Mesodermal cell (in vitro differentiated cells): Measurements from ENCODE around the gene ZCCHC7.

ENCODE experiments used
- H3K27ac ChIP-seq: 2 replicates; pipeline ENCODE4 v1.7.0; 2013; ENCODE audit warnings: mild to moderate bottlenecking, low read depth, low read length, moderate library complexity; ENCODE audit not compliant: severe bottlenecking
- H3K36me3 ChIP-seq: 2 replicates; pipeline ENCODE4 v1.7.1; 2013; ENCODE audit warnings: mild to moderate bottlenecking, low read length, moderate library complexity; ENCODE audit not compliant: control insufficient read depth, insufficient read depth
- H3K4me1 ChIP-seq: one replicate; pipeline ENCODE4 v1.7.1; 2013; ENCODE audit warnings: mild to moderate bottlenecking, low read length; ENCODE audit not compliant: insufficient read depth, control insufficient read depth, poor library complexity, severe bottlenecking
- H3K4me3 ChIP-seq: 2 replicates; pipeline ENCODE4 v1.7.0; 2013; ENCODE audit warnings: low read length, control low read depth, mild to moderate bottlenecking; ENCODE audit not compliant: insufficient read depth, poor library complexity, severe bottlenecking; ENCODE audit errors: extremely low read depth
- H3K9me3 ChIP-seq: 2 replicates; pipeline ENCODE4 v1.7.1; 2013; ENCODE audit warnings: mild to moderate bottlenecking, low read length, moderate library complexity; ENCODE audit not compliant: control insufficient read depth
- WGBS, 2 experiments: methylation state at CpG; one replicate each; pipeline ENCODE4 v1.1.5; 2013; ENCODE audit warnings: missing lambda C conversion rate in 2 of 2; ENCODE audit not compliant: insufficient coverage in 2 of 2; 5-methylcytosine and 5-hydroxymethylcytosine counted together

ZCCHC7 gene

DNA sequence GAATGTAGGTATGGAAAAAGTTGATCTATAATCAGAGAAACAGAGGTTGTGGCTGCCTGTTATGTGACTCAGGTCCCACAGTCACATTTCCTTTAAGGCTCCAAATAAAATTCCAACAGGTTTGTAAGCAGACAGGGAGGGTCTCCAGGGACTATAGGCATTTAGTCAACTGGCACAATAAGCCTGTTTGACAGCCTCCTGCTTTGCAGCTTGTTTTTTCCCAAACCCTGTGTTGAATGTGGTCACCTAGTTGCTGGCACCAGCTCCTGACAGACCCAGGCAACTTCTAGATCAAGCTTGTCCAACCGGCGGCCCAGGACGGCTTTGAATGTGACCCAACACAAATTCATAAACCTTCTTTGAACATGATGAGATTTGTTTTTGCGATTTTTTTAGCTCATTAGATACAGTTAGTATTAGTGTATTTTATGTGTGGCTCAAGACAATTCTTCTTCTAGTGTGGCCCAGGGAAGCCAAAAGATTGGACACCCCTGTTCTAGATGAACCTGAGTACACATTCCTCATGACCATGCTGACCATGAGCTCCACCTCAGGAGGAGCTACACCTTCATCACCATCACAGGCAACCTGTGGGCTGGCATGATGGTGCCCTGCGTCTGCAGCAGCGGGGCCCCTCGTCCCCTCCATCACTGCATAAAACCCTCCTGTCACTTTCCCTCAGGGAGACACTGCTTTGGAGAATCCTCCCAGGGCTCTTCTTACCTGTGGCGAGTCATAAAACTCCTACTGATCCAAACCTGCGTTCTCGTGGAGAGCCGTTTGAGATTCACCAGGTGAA is 286.4 kb downstream of the ZCCHC7 start:
- 95 to 98% methylated on average over 7 to 10 of the region's 11 CpGs for WGBS, 2 experiments
- H3K4me3 ChIP-seq, result no peak overlapping the region
- no peaks in the 10 kb centered on the region for H3K9me3 ChIP-seq
- H3K4me1 ChIP-seq, result no peaks in the 10 kb centered on the region
- no peak overlapping the region for H3K27ac ChIP-seq
- H3K36me3 ChIP-seq, result no peaks in the 10 kb centered on the region

GRCh38 chr9:37407468-37407867 is 287.1 kb downstream of the ZCCHC7 start:
- Histone ChIP-seq H3K27ac (no peak overlapping the region), H3K4me3 (no peak overlapping the region), H3K4me1 (no peaks in the 10 kb centered on the region), H3K36me3 (no peaks in the 10 kb centered on the region), H3K9me3 (no peaks in the 10 kb centered on the region)
- WGBS, 2 experiments, result 57% methylated on average over 1 of the region's 2 CpGs; no CpG with 5 or more reads in 1 of the 2 experiments
